GM13976 (cell line): ENCODE data around the gene KIR3DL2.

Experiments
- DNase-seq: peaks from one replicate; pipeline ENCODE4 v3.0.0; 2012; ENCODE audit warnings: low spot score
- CTCF ChIP-seq: IDR thresholded peaks from 2 replicates; pipeline ENCODE4 v1.5.1; 2012; ENCODE audit warnings: borderline replicate concordance, mild to moderate bottlenecking; ENCODE audit not compliant: insufficient read depth; ENCODE audit errors: extremely low read depth, missing control alignments, control extremely low read depth
- in situ Hi-C: fragments of 300-500 bp; cut with MboI; formaldehyde crosslinking; loops from one replicate; pipeline ENCODE4 v1.12.0; 2022; ENCODE audit warnings: low sequenced_read_pairs, mixed read lengths, inconsistent platforms; ENCODE audit not compliant: unreplicated experiment

The KIR3DL2 gene

GRCh38 chr19:54871696-54872095 is 21.5 kb downstream of the KIR3DL2 start:
- no peak for DNase-seq
- in situ Hi-C loops = no loop called here
- TF ChIP-seq CTCF = no peak

- no peak for DNase-seq
- in situ Hi-C loops = no loop called here
- TF ChIP-seq CTCF = no peak
Observed at GRCh38 chr19:54873990-54874389, 23.7 kb downstream of the KIR3DL2 start, which contains the start of gene FCAR. TSS of gene FCAR (plus strand) at chr19:54874235. CDS start at chr19:54874290, 55 bp downstream.

GRCh38 chr19:54875506-54875905 is 25.3 kb downstream of the KIR3DL2 start:
- no peak for TF ChIP-seq CTCF
- DNase-seq = no peak
- in situ Hi-C loops = no loop called here

GRCh38 chr19:54877471-54877870 is 27.2 kb downstream of the KIR3DL2 start:
- no peak for TF ChIP-seq CTCF
- in situ Hi-C loops = no loop called here
- DNase-seq = no peak

GRCh38 chr19:54881884-54882283 is 31.6 kb downstream of the KIR3DL2 start:
- no peak for DNase-seq
- TF ChIP-seq CTCF = no peak
- in situ Hi-C loops = no loop called here

GRCh38 chr19:54882758-54883157 is 32.5 kb downstream of the KIR3DL2 start:
- in situ Hi-C loops = no loop called here
- peak; percentile 13 for TF ChIP-seq CTCF
- DNase-seq = peak; percentile 72

- TF ChIP-seq CTCF = no peak
- DNase-seq = no peak
- in situ Hi-C loops = no loop called here
Observed at GRCh38 chr19:54883228-54883627, 33.0 kb downstream of the KIR3DL2 start.
